Activated CD8-positive, alpha-beta memory T cell treated with anti-CD3 and anti-CD28 coated beads for 36 hours (primary cell): ENCODE measurements around the gene FAF1. TPM values are rescaled to one million over a fixed set of nuclear protein-coding genes. Genes with fewer than 3 reads are reported as not detected.
"Not testable (repeated sequence)": the region's sequence is repeated elsewhere in the genome, so short reads cannot be mapped to it uniquely, and the experiment has no call there.

ENCODE experiments used
- CTCF ChIA-PET: fragments of 350-600 bp; sonication (Branson Sonifier 250); formaldehyde crosslinking; loops from one replicate; lab custom pipeline; 2021; ENCODE audit warnings: antibody characterized with exemption; lab: Charles Lee
- POLR2A ChIA-PET: fragments of 350-600 bp; sonication (Branson Sonifier 250); formaldehyde crosslinking; loops from one replicate; lab custom pipeline; 2021; ENCODE audit warnings: antibody characterized with exemption; lab: Charles Lee
- total RNA-seq, 2 experiments: library from RNA; stranded (reverse); gene quantifications; one replicate each; pipeline ENCODE4 v1.2.3, GENCODE V29; 2021

Gene FAF1
- total RNA-seq, 2 experiments from 2014 or later, result 79.7 to 86.4 TPM

DNA sequence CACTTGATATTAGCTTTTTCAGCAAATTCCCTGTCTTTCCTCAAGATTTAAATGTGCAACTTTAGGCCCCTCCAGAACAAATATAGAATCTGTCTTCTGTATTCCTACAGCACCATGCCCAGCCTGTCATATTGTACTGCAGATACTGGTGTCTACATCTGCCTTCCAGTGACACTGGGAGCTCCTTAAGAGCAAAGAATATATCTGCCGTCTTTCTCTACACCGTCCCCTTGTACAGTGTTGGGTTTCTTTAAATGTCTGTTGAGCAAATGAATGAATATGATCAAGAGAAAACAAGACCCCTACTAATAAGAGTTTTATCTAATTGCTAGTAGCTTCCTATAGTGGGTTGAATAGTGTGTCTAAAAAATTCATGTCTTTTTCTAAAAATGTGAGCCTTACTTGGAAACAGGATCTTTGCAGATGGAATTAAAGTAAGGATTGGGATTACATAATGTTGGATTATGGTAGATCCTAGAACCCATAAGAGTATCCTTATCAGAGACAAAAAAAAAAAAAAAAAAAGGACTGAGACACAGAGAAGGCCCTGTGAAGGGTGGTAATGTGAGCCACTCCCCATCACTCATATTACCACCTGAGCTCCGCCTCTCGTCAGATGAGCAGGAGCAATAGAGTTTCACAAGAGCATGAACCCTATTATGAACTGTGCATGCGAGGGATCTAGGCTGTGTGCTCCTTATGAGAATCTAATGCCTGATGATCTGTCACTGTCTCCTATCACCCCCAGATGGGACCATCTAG, 128.6 kb downstream of the FAF1 start:
- POLR2A ChIA-PET, result no interaction called here
- CTCF ChIA-PET, result interaction anchor here (0.6 to 0.7 kb wide), 2 partner anchors 40 to 714 kb away, joined by 3 to 6 read pairs; no protein-coding TSS in a partner anchor

DNA sequence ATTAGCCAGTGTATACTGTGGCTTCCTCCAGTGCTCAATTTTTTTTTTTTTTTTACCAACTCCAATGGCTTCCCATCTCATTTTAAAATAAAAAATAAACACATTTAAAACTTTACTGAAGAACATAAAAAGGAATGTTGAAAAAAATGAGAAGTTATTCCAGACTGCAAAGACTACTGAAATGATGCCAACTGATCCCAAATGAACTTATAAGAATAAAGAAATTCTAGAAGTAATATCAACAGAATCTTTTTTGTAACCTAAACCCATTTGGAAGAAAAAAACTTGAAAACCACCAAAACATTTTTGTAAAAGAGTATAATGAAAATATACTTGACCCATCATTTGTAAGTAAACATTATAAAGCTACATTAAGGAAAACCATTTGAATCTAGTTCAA, 129.4 kb downstream of the FAF1 start:
- POLR2A ChIA-PET, result no interaction called here
- CTCF ChIA-PET, result interaction anchor here (0.6 to 0.7 kb wide), 2 partner anchors 41 to 914 kb away, joined by 3 to 4 read pairs; no protein-coding TSS in a partner anchor

DNA sequence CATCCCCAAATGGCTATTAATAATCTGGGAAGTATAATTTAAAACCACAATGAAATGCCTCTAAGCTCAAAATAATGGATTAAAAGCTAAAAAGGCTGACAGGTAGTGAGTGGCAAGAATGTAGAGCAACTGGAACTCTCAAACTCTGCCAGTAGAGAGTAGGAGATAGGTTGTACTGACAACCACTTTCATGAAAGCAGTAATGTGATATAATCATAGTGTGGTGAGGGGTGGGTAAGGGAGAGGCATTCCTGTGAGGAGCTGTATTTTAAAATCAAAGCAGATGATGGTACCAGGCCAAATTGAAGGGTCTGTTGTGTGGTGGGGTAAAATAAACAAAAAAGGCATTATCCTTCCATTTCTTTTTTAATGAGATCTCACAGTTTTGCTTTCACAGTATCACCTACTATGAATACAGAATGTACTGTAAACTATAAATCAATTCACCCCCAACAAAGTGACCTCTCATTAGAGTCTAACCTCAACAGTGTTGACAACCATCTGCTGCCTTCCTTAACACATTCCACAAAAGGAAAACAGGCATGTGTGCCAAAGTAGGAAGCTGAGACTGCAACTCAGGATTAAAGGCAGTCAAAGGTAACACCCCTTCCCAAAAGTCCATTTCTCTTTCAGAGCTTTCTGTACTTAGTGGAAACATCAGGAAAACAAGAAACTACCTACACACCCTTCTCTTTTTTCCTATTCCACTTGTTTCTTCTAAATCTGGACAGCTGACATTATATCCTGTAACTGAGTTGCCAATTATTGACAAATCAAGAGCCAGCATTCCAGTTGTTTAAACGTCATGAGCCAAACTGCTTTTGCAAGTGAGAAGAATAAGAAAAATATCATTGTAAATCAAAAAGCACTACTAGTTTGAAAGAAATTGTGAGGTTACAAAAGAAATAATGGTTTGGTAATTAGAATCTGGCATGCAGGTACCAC, 130.8 kb downstream of the FAF1 start:
- CTCF ChIA-PET, result no interaction called here

DNA sequence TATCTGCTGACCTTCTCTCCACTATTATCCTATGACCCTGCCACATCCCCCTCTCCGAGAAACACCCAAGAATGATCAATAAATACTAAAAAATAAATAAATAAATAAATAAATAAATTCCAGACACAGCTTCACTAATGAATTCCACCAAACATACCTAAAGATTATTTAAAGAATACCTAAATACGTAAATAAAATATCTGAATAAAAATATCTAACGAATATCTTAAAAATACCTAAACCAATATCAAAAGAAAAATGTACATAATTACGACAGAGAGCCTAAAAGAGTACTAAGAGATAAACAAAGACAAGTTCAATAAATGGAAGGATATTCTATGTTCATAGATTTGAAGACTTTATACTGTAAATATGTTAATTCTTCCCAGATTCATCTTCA, 132.5 kb downstream of the FAF1 start:
- ChIA-PET CTCF (no interaction called here), POLR2A (no interaction called here)

More for the DNA sequence above, 130.8 kb downstream of the FAF1 start:
- POLR2A ChIA-PET, result no interaction called here

DNA sequence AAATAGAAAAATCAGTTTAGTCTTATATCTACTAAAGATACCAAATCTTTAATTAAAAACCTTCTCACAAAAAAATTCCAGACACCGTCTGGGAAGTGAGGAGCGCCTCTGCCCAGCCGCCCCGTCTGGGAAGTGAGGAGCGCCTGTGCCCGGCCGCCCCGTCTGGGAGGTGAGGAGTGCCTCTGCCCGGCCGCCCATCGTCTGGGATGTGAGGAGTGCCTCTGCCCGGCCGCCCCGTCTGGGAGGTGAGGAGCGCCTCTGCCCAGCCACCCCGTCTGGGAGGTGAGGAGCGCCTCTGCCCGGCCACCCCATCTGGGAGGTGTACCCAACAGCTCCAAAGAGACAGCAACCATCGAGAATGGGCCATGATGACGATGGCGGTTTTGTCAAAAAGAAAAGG, 133.3 kb downstream of the FAF1 start:
- POLR2A ChIA-PET, CTCF ChIA-PET: not testable (repeated sequence)

DNA sequence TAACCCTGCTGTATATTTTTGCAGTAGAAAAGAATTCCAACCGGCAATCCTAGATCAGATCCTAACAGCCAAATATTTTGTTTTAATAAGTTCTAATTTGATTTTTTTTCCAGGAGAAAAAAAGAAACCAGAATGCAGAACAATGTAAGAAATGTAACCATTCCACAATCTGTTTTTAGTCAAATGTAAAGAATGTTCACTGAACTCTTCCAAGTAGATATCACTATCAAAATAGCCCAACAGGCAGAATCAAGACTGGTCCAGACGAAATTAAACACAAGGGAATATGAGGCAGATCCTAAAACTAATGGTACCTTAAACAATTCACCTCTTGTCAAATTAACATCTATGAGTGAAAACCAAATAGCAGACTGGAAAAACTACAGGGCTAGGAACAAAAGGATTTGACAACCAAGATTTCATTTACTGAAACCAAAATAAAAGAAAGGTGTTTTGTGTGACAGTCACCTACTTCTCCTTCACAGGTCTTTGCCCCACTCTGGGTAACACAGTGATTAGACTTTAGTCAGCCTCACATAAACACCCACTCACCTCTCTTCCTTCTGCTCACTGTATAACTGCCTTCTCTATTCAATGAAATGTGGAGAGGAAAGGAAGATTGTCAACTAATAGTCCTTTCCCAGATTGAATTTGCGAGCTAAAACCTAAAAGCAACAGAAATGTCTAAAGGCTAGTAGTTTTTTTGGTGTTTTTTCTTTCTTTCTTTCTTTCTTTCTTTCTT, 137.9 kb downstream of the FAF1 start:
- POLR2A ChIA-PET, result no interaction called here
- CTCF ChIA-PET, result interaction anchor here (0.6 kb wide), 1 partner anchor 207 kb away, joined by 3 read pairs; no protein-coding TSS in a partner anchor

DNA sequence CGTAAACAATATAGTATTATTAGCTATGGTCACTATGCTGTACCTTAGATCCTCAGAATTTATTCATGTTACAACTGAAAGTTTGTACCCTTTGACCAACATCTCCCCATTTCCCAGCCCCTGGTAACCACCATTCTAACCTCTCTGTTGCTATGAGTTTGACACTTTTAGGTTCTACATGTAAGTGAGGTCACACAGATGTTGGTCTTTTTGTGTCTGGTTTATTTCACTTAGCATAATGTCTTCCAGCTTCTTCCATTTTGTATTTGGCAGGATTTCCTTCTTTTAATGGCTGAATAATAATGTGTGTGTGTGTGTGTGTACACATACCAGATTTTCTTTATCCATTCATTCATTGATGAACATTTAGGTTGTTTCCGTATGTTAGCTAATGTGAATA, 139.5 kb downstream of the FAF1 start:
- ChIA-PET POLR2A (no interaction called here), CTCF (no interaction called here)

DNA sequence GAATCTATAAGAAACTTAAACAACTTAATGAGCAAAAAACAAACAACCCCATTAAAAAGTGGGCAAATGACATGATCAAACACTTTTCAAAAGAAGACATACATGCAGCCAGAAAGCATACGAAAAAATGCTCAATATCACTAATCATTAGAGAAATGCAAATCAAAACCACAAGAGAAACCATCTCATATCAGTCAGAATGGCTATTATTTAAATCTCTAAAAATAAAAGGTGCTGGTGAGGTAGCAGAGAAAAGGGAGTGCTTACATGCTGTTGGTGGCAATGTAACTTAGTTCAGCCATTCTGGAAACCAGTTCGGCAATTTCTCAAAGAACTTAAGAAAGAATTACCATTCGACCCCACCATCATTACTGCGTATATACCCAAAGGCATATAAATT, 147.7 kb downstream of the FAF1 start:
- ChIA-PET POLR2A (no interaction called here), CTCF (no interaction called here)

DNA sequence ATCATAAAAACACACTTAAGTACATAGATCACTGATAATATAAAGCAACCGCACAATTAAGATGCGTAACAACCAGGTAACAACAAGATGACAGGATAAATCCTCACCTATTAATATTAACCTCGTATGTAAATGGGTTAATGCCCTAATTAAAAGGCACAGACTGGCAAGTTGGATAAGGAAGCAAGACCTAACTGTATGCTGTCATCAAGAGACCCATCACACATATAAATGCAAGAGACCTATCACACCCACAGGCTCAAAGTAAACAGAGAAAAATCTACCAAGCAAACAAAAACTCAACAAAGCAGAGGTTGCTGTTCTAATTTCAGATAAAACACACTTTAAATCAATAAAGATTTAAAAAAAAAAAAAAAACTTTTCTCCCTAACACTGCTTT, 151.8 kb downstream of the FAF1 start:
- CTCF ChIA-PET, result no interaction called here
- POLR2A ChIA-PET, result no interaction called here

DNA sequence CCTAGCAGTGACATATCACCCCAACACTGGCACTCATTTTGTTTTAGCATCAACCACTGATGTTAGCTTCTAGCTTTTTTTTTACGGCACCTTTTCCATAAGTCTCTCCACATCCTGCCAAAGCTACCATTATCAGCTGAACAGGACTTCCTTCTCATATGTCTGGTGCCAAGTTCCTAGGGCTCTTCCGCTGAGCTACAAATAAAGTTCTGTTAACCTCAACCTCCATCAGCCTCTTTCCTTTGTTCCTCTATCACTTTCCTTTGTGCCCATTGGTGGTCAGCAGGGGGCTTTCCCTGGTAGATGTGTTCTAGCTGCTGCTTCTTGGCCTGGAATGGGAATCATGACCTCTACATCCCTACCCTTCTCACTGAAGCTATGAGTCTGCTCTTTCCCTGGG, 163.8 kb downstream of the FAF1 start:
- ChIA-PET POLR2A (no interaction called here), CTCF (no interaction called here)

DNA sequence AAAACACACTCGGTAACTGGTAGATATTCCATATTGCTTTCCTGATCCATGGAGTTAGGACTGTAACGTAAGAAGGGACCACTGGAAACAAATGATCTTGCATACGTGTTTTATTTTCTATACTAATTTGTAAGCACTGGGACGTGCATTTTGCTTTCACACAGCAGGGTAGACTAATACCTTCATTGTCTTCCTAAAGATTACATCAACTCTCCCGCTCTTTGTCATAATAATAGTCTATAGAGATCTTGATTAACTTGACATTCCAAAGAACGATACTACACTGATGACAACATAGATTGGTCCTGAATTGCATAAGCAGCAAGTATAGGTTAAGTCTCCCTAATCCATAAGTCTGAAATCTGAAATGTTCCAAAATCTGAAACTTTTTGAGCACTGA, 166.5 kb downstream of the FAF1 start:
- POLR2A ChIA-PET, result no interaction called here
- CTCF ChIA-PET, result no interaction called here

DNA sequence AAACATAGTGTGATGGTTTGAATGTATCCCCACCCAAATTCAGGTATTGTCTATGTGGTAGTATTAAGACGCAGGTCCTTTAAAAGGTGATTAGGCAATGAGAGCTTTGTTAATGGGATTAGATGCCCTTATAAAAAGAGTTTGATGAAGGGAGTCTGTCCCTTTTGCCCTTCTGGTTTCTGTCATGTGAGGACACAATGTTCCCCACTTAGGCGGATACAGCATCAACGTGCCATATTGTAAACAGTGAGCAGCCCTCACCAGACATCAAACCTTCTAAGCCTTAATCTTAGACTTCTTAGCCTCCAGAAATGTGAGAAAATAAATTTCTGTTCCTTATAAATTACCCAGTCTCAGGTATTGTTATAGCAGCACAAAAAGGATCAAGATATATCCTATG, 172.8 kb downstream of the FAF1 start:
- CTCF ChIA-PET, result no interaction called here

DNA sequence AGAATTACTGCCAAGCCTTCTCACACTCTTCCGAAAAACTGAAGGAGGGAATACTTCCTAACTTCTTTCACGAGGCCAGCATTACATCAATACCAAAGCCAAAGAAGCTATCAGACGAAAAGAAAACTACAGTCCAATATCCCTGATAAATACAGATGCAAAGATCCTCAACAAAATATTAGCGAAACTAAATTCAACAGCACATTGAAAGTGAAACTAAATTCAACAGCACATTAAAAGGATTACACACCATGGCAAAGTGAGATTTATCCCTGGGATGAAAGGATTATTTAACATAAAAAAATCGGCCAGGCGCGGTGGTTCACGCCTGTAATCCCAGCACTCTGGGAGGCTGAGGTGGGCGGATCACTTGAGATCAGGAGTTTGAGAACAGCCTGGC, 176.8 kb downstream of the FAF1 start:
- CTCF ChIA-PET, result interaction anchor here (1.2 kb wide), 1 partner anchor 9 kb away, joined by 4 read pairs; no protein-coding TSS in a partner anchor

More for the DNA sequence above, 172.8 kb downstream of the FAF1 start:
- POLR2A ChIA-PET, result no interaction called here

DNA sequence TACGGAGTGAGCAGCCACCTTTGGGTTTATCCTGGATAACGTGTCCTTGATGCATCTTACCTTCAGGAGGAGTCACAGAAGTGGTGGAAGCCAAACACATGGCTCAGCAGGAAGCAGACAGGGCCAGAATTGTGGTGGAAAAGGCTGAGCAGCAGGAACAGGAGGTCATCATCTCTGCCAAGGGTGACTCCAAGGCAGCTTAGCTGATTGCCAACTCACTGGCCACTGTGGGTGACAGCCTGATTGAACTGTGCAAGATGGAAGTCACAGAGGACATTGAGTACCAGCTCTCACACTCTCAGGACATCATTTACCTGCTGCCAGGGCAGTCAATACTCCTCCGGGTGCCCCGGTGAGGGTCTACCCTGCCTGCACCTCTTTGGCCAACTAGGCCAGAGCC, 179.3 kb downstream of the FAF1 start:
- ChIA-PET POLR2A (no interaction called here), CTCF (no interaction called here)

More for the DNA sequence above, 176.8 kb downstream of the FAF1 start:
- POLR2A ChIA-PET, result no interaction called here

DNA sequence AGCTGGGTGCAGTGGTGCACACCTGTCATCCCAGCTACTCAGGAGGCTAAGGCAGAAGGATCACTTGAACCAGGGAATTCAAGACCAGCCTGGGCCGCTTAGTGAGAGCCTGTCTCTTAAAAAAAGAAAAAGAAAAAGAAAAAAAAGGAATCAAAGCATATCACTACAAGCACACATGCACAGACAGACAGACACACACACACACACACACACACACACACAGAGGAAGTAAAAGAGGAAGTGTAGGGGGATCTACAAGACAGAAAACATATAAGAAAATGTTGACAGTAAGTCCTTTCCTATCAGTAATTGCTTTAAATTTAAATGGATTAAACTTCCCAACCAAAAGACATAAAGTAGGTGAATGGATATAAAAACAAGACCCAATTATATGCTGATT, 180.3 kb downstream of the FAF1 start:
- POLR2A ChIA-PET, result no interaction called here
- CTCF ChIA-PET, result no interaction called here

DNA sequence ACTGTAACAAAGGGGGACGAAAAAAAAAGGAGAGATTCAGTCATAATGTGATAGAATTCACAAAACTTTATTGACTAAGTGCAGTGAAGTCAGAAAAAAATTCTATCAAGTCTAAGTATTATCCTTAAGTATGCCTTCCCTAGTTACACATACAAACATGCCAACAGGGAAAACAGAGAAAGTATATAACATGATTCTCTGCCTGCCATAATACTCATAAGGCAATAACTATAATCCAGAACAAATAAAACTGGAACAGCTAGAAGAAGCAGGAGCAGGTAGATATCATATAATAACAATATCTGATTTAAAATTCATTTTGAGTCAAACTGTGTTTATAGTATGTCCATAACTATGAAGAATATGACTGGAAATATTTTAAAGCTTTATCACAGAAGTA, 184.3 kb downstream of the FAF1 start:
- CTCF ChIA-PET, result interaction anchor here (1.7 kb wide), 1 partner anchor 413 kb away, joined by 8 read pairs; no protein-coding TSS in a partner anchor

DNA sequence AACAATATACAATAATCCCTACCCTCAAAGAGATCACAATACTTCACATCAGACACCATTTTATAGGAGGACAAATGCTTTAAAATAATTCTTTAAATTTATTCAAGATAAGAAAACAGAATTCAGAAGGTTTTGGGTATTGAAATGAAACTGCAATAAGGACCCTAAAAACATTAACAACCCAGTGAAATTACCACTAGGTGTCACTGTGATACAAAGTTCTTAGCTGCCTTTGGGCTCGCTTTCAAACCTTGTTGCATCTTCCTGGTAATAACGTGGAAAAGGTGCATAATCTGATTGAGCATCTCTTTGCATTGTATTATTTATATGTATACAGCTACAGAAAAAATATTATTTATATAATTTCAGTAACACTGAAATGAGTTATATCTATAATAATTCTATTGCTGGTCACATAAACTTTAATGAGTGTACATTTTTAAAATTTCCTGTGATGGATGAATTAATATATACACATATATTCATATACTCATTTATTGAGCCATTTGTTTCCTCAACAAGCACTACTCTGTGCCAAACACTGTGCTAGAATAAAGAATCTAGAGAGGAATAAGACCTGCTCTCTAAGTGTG, 185.2 kb downstream of the FAF1 start:
- CTCF ChIA-PET, result interaction anchor here (0.7 to 1.7 kb wide), 8 partner anchors 9 to 418 kb away, joined by 3 to 8 read pairs (median 4); no protein-coding TSS in a partner anchor
- POLR2A ChIA-PET, result no interaction called here

More for the DNA sequence above, 184.3 kb downstream of the FAF1 start:
- POLR2A ChIA-PET, result no interaction called here

DNA sequence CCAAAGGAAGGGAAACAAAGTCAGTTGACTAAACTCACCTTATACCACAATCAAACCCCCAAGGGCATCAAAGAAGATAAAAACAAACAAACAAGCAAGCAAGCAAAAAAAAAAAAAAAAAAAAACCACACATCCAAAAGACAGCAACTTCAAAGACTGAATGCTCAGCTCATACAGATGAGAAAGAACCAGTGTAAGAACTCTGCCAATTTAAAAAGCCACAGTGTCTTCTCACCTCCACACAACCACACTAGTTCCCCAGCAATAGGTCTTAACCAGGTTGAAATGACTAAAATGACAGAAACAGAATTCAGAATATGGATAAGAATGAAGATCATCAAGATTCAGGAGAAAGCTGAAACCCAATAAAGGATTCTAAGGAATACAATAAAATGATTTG, 193.4 kb downstream of the FAF1 start:
- CTCF ChIA-PET, result interaction anchor here (1.1 kb wide), 1 partner anchor 422 kb away, joined by 3 read pairs; no protein-coding TSS in a partner anchor
- POLR2A ChIA-PET, result interaction anchor here (0.6 kb wide), 1 partner anchor 229 kb away, joined by 4 read pairs; no protein-coding TSS in a partner anchor

DNA sequence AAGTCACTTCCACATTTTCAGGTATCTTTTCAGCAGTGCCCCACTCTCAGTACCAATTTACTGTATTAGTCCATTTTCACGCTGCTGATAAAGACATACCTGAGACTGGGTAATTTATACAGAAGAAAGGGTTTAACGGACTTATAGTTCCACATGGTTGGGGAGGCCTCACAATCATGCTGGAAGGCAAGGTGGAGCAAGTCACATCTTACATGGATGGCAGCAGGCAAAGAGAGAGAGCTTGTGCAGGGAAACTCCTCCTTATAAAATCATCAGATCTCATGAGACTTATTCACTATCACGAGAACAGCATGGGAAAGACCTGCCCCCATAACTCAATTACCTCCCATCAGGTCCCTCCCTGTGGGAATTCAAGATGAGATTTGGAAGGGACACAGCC, 203.5 kb downstream of the FAF1 start:
- POLR2A ChIA-PET, CTCF ChIA-PET: not testable (repeated sequence)
